H1 (cell line): ENCODE data around the gene INTS15. TPM values are rescaled to one million over a fixed set of nuclear protein-coding genes. Genes with fewer than 3 reads are reported as not detected.

ENCODE experiments used
- CTCF ChIA-PET: fragments of 300-600 bp; sonication (Branson Sonifier 250); formaldehyde crosslinking; loops from one replicate; lab custom pipeline; 2021; ENCODE audit not compliant: partially characterized antibody; lab: Charles Lee
- POLR2A ChIA-PET: fragments of 300-600 bp; sonication (Branson Sonifier 250); formaldehyde crosslinking; loops from one replicate; lab custom pipeline; 2021; ENCODE audit warnings: inconsistent platforms; ENCODE audit not compliant: partially characterized antibody; lab: Charles Lee
- DNase-seq, 2 experiments: peaks; one replicate each; pipeline versions ENCODE4 v3.0.0 to v3.0.0-alpha.2; 2010 to 2022; ENCODE audit warnings: low spot score in 2 of 2, low read depth in 1 of 2, mixed read lengths in 1 of 2
- FAIRE-seq: peaks from 2 replicates; lab custom pipeline; 2011; peaks lifted over from hg19 to GRCh38; lab: Jason Lieb, UNC
- H2AFZ ChIP-seq: 2 replicates; pipeline ENCODE4 v1.8.1; 2012; ENCODE audit warnings: low read length, inconsistent platforms
- H2AK5ac ChIP-seq: 2 replicates; pipeline ENCODE4 v1.6.1; 2013; ENCODE audit warnings: low read depth, low read length
- H2BK120ac ChIP-seq: replicated peaks from 2 replicates; pipeline ENCODE3; 2013; ENCODE audit warnings: low read depth, low read length, inconsistent platforms
- H2BK12ac ChIP-seq: 2 replicates; pipeline ENCODE4 v1.6.1; 2013; ENCODE audit warnings: low read depth, low read length
- H2BK15ac ChIP-seq: 2 replicates; pipeline ENCODE4 v1.6.1; 2013; ENCODE audit warnings: low read length
- H2BK20ac ChIP-seq: 2 replicates; pipeline ENCODE4 v1.6.1; 2013; ENCODE audit warnings: low read length
- H2BK5ac ChIP-seq: 2 replicates; pipeline ENCODE4 v1.6.1; 2013; ENCODE audit warnings: low read depth, low read length
- H3K14ac ChIP-seq: 2 replicates; pipeline ENCODE4 v1.6.1; 2013; ENCODE audit warnings: inconsistent platforms; ENCODE audit not compliant: insufficient read length
- H3K18ac ChIP-seq: 2 replicates; pipeline ENCODE4 v1.6.1; 2013; ENCODE audit warnings: low read length; ENCODE audit errors: extremely low read depth
- H3K23ac ChIP-seq: 2 replicates; pipeline ENCODE4 v1.6.1; 2013; ENCODE audit warnings: inconsistent platforms; ENCODE audit not compliant: insufficient read length
- H3K23me2 ChIP-seq: 2 replicates; pipeline ENCODE4 v1.6.1; 2013; ENCODE audit warnings: low read depth, low read length
- H3K27ac ChIP-seq: 2 replicates; pipeline ENCODE4 v1.6.1; 2011; ENCODE audit warnings: low read depth, low read length, inconsistent platforms
- H3K27me3 ChIP-seq, 4 experiments: replicated peaks in 1 of 4; 1 replicate in 1 of 4; 2 replicates in 3 of 4; pipeline versions ENCODE4 v1.6.1 to v1.8.1; 2011 to 2013; ENCODE audit warnings: low read length in 3 of 4, mild to moderate bottlenecking in 3 of 4, inconsistent platforms in 2 of 4, mixed read lengths in 2 of 4, moderate library complexity in 1 of 4; ENCODE audit not compliant: control insufficient read depth in 3 of 4, insufficient read depth in 3 of 4; ENCODE audit errors: extremely low read depth in 1 of 4
- H3K36me3 ChIP-seq, 4 experiments: 2 replicates each; pipeline versions ENCODE4 v1.6.1 to v1.8.1; 2011 to 2013; ENCODE audit warnings: mild to moderate bottlenecking in 4 of 4, low read length in 3 of 4, moderate library complexity in 2 of 4, control low read depth in 1 of 4, inconsistent platforms in 1 of 4; ENCODE audit not compliant: insufficient read depth in 4 of 4, control insufficient read depth in 2 of 4
- H3K4ac ChIP-seq: replicated peaks from 2 replicates; pipeline ENCODE3; 2013; ENCODE audit warnings: low read length, low read depth, mixed read lengths, inconsistent platforms; ENCODE audit not compliant: insufficient read length
- H3K4me1 ChIP-seq, 4 experiments: replicated peaks in 1 of 4; 1 replicate in 1 of 4; 2 replicates in 3 of 4; pipeline versions ENCODE4 v1.6.1 to v1.8.1; 2011 to 2013; ENCODE audit warnings: low read length in 3 of 4, inconsistent platforms in 2 of 4, mixed read lengths in 1 of 4; ENCODE audit not compliant: insufficient read depth in 4 of 4, control insufficient read depth in 3 of 4
- H3K4me2 ChIP-seq, 2 experiments: 2 replicates each; pipeline versions ENCODE4 v1.6.1 to v1.8.1; 2011 to 2013; ENCODE audit warnings: low read depth in 2 of 2, low read length in 2 of 2, control low read depth in 1 of 2, inconsistent platforms in 1 of 2, mild to moderate bottlenecking in 1 of 2; ENCODE audit not compliant: insufficient read depth in 1 of 2
- H3K4me3 ChIP-seq, 4 experiments: fragments of 200-600, 300-600 bp in 1 of 4; sonication (generic), shearing (Covaris generic), sonication (Bioruptor Twin) in 1 of 4; 2 replicates each; pipeline versions ENCODE4 v1.5.1 to v1.8.1; 2011 to 2016; ENCODE audit warnings: low read length in 4 of 4, low read depth in 3 of 4, control low read depth in 2 of 4, inconsistent platforms in 2 of 4, mild to moderate bottlenecking in 2 of 4, mixed read lengths in 1 of 4, moderate library complexity in 1 of 4; ENCODE audit not compliant: insufficient read depth in 2 of 4; ENCODE audit errors: extremely low read depth in 1 of 4
- H3K56ac ChIP-seq: replicated peaks from 2 replicates; pipeline ENCODE3; 2013; ENCODE audit warnings: low read depth, mild to moderate bottlenecking, mixed read lengths, low read length, inconsistent platforms; ENCODE audit not compliant: insufficient read length
- H3K79me1 ChIP-seq: 2 replicates; pipeline ENCODE4 v1.6.1; 2013; ENCODE audit warnings: low read depth, low read length, control low read depth
- H3K79me2 ChIP-seq, 2 experiments: 2 replicates each; pipeline versions ENCODE4 v1.6.1 to v1.8.1; 2012 to 2013; ENCODE audit warnings: low read length in 2 of 2, mild to moderate bottlenecking in 2 of 2, inconsistent platforms in 1 of 2; ENCODE audit not compliant: insufficient read depth in 2 of 2, control insufficient read depth in 1 of 2
- H3K9ac ChIP-seq, 4 experiments: replicated peaks in 1 of 4; 1 replicate in 1 of 4; 2 replicates in 3 of 4; pipeline versions ENCODE4 v1.6.1 to v1.8.1; 2011 to 2013; ENCODE audit warnings: low read depth in 3 of 4, low read length in 3 of 4, control low read depth in 2 of 4, mild to moderate bottlenecking in 2 of 4, moderate library complexity in 2 of 4, inconsistent platforms in 1 of 4; ENCODE audit errors: extremely low read depth in 1 of 4
- H3K9me3 ChIP-seq, 2 experiments: 2 replicates each; pipeline versions ENCODE4 v1.6.1 to v1.8.1; 2012 to 2013; ENCODE audit warnings: mild to moderate bottlenecking in 2 of 2, moderate library complexity in 2 of 2, control low read depth in 1 of 2, inconsistent platforms in 1 of 2, low read depth in 1 of 2, low read length in 1 of 2, mixed read lengths in 1 of 2; ENCODE audit not compliant: insufficient read depth in 2 of 2
- H4K20me1 ChIP-seq, 2 experiments: replicated peaks in 1 of 2; 2 replicates each; pipeline versions ENCODE3 to v1.8.1; 2011 to 2013; ENCODE audit warnings: inconsistent platforms in 2 of 2, low read length in 2 of 2, mild to moderate bottlenecking in 1 of 2; ENCODE audit not compliant: insufficient read depth in 2 of 2, control insufficient read depth in 1 of 2
- H4K5ac ChIP-seq: 2 replicates; pipeline ENCODE4 v1.6.1; 2013; ENCODE audit warnings: low read length, low read depth, mixed read lengths, inconsistent platforms; ENCODE audit not compliant: insufficient read length
- H4K8ac ChIP-seq: 2 replicates; pipeline ENCODE4 v1.8.0; 2013; ENCODE audit warnings: mild to moderate bottlenecking, moderate library complexity, low read length, inconsistent platforms; ENCODE audit not compliant: insufficient read depth; ENCODE audit errors: extremely low read depth
- H4K91ac ChIP-seq: replicated peaks from 2 replicates; pipeline ENCODE3; 2013; ENCODE audit warnings: low read length, mixed read lengths, inconsistent platforms; ENCODE audit not compliant: insufficient read length
- CEBPB ChIP-seq: IDR thresholded peaks from 2 replicates; pipeline ENCODE4 v1.6.1; 2012; ENCODE audit warnings: low read depth, low read length
- EZH2 ChIP-seq: fragments of 200-600 bp; sonication (generic); IDR thresholded peaks from 2 replicates; pipeline ENCODE4 v1.7.1; 2012; ENCODE audit warnings: low read depth, mild to moderate bottlenecking, moderate library complexity, low read length, inconsistent platforms; ENCODE audit not compliant: severe bottlenecking
- WGBS, 2 experiments: shearing (Covaris generic) in 1 of 2; methylation state at CpG; one replicate each; pipeline versions ENCODE4 v1.1.6 to v1.1.7; 2013 to 2015; ENCODE audit warnings: low lambda C conversion rate in 2 of 2, mixed read lengths in 2 of 2, inconsistent platforms in 1 of 2, low coverage in 1 of 2, missing lambda C conversion rate in 1 of 2; ENCODE audit not compliant: insufficient replicate concordance in 2 of 2, insufficient coverage in 1 of 2, insufficient read length in 1 of 2; ENCODE audit errors: extremely low coverage in 1 of 2, missing lambda C conversion rate in 1 of 2; 5-methylcytosine and 5-hydroxymethylcytosine counted together
- polyA plus RNA-seq, 7 experiments: library from polyadenylated mRNA; depleted of rRNA in 3 of 7; stranded (reverse) in 5 of 7; unstranded in 2 of 7; fragments of >200 nt in 5 of 7; fragments of 200-250 nt in 2 of 7; gene quantifications; 1 replicate in 5 of 7; 2 replicates in 1 of 7; 4 replicates in 1 of 7; pipeline versions ENCODE4 v1.2.1 to v1.2.3, GENCODE V29; 2011 to 2013; ENCODE audit warnings: missing spikeins in 2 of 7, mixed read lengths in 2 of 7
- total RNA-seq: library from RNA; stranded (reverse); fragmentation: NEBNext Ultra II Directional; extraction: Animal tissue kit (Norgen Biotek cat#: 25700); gene quantifications from 2 replicates; pipeline ENCODE4 v1.2.1, GENCODE V29; 2021

Gene INTS15
- total and polyA plus RNA-seq, 2 of the 8 experiments (the other 6 are each of a cell fraction or from before 2014, with no cell fraction given), result 23.0 to 25.7 TPM

DNA sequence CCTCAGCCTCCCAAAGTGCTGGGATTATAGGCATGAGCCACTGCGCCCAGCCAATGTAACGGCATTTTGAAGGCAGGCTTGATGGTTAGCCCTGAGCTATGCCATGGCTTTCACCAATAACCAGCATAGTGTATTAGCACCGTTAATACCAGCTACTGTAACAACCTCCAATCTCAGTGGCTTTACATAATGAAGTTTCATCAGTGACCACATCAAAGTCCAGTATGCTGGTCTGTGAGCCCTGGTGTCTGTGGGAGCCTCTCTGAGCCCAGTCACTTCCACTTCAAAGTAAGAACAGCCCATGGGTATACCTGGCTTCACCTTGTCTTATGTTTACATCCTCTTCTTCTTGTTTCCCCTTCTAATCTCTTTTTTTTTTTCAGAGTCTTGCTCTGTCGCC lies 24.2 kb upstream of the INTS15 start:
- Histone ChIP-seq H3K9me3 (no peaks in the 10 kb centered on the region), H2BK20ac (no peak overlapping the region), H3K56ac (no peak overlapping the region), H4K20me1 (no peaks in the 10 kb centered on the region), H3K4me3 (no peak overlapping the region), H3K4ac (no peak overlapping the region), H4K5ac (no peak overlapping the region), H2BK15ac (no peak overlapping the region), H3K27me3 (no peaks in the 10 kb centered on the region; a peak in 1 of 7 replicates), H2BK12ac (no peak overlapping the region), H2AFZ (no peak overlapping the region), H3K14ac (no peak overlapping the region), H2AK5ac (no peak overlapping the region), H3K27ac (no peak overlapping the region), H3K18ac (no peak overlapping the region), H2BK5ac (no peak overlapping the region), H3K4me1 (no peaks in the 10 kb centered on the region), H3K9ac (no peak overlapping the region), H4K8ac (no peak overlapping the region), H3K36me3 (no peaks in the 10 kb centered on the region), H3K23ac (no peak overlapping the region), H4K91ac (no peak overlapping the region), H2BK120ac (no peak overlapping the region), H3K4me2 (no peak overlapping the region), H3K79me2 (no peaks in the 10 kb centered on the region), H3K23me2 (no peaks in the 10 kb centered on the region), H3K79me1 (no peaks in the 10 kb centered on the region)
- DNase-seq, result no peak
- TF ChIP-seq CEBPB, result no peak
- TF ChIP-seq EZH2, result no peak
- POLR2A ChIA-PET, result no interaction called here
- WGBS, 2 experiments, result 85% methylated on average over 4 of the region's 4 CpGs; no CpG with 5 or more reads in 1 of the 2 experiments
- no peak for FAIRE-seq
- CTCF ChIA-PET, result interaction anchor here (1.4 to 2.0 kb wide), 3 partner anchors 9 to 50 kb away, joined by 3 to 9 read pairs (median 5); no protein-coding TSS in a partner anchor
